Right ventricle myocardium inferior (tissue), 1 donor: ENCODE data around the gene KRT74. TPM values are rescaled to one million over a fixed set of nuclear protein-coding genes. Genes with fewer than 3 reads are reported as not detected.

ENCODE experiments used
- ATAC-seq: fragments of 200-7000 bp; cut with Tn5 transposase; one replicate; pipeline ENCODE4 v1.9.1; 2020; ENCODE audit warnings: mild to moderate bottlenecking, moderate library complexity
- DNase-seq: peaks from one replicate; pipeline ENCODE4 v3.0.0; 2021; ENCODE audit errors: missing footprints
- intact Hi-C: fragments of 100-400 bp; cut with DNase I; formaldehyde crosslinking; loops from one replicate; pipeline ENCODE4 v1.11.0; 2022
- total RNA-seq: library from RNA; stranded (reverse); fragmentation: NEBNext Ultra II Directional; extraction: Animal tissue kit (Norgen Biotek cat#: 25700); gene quantifications from one replicate; pipeline ENCODE4 v1.2.1, GENCODE V29; 2021
- donor health status: DM: no; HTN: yes; CAD: no; lungs with severe emphysema.

Gene KRT74
- total RNA-seq, 1 donor from 2014 or later = not detected

DNA sequence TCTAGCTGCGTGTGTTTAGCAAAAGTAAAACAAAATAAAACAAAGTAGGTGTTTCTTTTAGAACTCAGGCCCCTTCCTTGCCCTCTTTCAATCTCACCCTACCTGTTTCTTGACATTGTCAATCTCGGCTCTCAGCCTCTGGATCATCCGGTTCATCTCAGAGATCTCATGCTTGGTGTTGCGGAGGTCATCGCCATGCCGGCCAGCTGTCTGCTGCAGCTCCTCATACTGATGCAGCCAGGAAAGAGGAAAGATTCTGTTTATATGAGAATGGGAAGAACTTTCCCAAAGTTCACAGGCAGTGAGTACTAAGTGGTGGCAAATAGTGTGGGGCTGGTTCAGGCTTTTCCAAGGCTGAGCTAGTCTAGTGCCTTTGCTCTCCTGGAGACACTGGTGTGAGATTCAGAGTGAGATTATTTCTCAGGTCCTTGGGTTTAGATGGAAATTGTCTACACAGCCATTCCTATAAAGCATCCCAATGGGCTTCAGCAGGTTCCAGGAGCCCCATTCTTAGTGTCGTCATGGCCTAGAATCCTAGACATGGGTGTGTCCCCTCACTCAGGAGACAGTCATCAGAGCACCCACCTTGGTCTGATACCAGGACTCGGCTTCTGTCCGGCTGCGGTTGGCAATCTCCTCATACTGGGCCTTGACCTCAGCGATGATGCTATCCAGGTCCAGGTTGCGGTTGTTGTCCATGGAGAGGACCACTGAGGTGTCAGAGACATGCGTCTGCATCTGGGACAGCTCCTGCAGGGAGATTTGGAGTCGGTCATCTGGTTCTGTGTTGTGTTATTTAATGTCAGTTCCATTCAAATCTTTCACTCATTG is 56.4 kb downstream of the KRT74 start:
- intact Hi-C loops = no loop called here
- no peak for ATAC-seq
- no peak for DNase-seq

- DNase-seq = no peak
- no peak for ATAC-seq
- intact Hi-C loops = no loop called here
Measured at GRCh38 chr12:52515927-52516831, 57.5 kb downstream of the KRT74 start.

Other genes starting within 250 kb of the KRT74 start
- not detected for gene KRT85, start 206.4 kb downstream of the KRT74 start, total RNA-seq
- gene KRT84, start 188.2 kb downstream of the KRT74 start, total RNA-seq = not detected
- not detected for gene KRT82, start 167.5 kb downstream of the KRT74 start, total RNA-seq
- not detected for gene KRT75, start 139.5 kb downstream of the KRT74 start, total RNA-seq
- not detected for gene KRT6B, start 121.7 kb downstream of the KRT74 start, total RNA-seq
- not detected for gene KRT6C, start 100.0 kb downstream of the KRT74 start, total RNA-seq
- gene KRT6A, start 80.6 kb downstream of the KRT74 start, total RNA-seq = 0.16 TPM
- 0.16 TPM for gene KRT5, start 53.4 kb downstream of the KRT74 start, total RNA-seq
- not detected for gene KRT71, start 20.7 kb downstream of the KRT74 start, total RNA-seq
- gene KRT72, start 27.6 kb upstream of the KRT74 start, total RNA-seq = not detected
- gene KRT73, start 44.7 kb upstream of the KRT74 start, total RNA-seq = not detected
- gene KRT2, start 78.4 kb upstream of the KRT74 start, total RNA-seq = not detected
- not detected for gene KRT1, start 106.6 kb upstream of the KRT74 start, total RNA-seq
- gene KRT77, start 129.7 kb upstream of the KRT74 start, total RNA-seq = not detected
- not detected for gene KRT76, start 203.5 kb upstream of the KRT74 start, total RNA-seq
- gene KRT3, start 222.3 kb upstream of the KRT74 start, total RNA-seq = not detected
- not detected for gene KRT4, start 240.3 kb upstream of the KRT74 start, total RNA-seq